Skin epidermis (tissue), 12 donors: ENCODE results near the gene COQ4.
A peak's percentile ranks its signal among the peaks of the same experiment; 100 is the strongest.

Experiments
- H3K27ac ChIP-seq, 21 experiments: fragments of 200-600 bp; sonication (generic) in 11 of 21; one replicate each; pipeline ENCODE4 v1.5.0; 2020; ENCODE audit warnings: mild to moderate bottlenecking in 3 of 21, inconsistent platforms in 2 of 21, moderate library complexity in 2 of 21
- H3K4me3 ChIP-seq, 7 experiments: fragments of 200-600 bp; sonication (generic) in 2 of 7; one replicate each; pipeline ENCODE4 v1.5.0; 2020; ENCODE audit warnings: inconsistent platforms in 2 of 7, mild to moderate bottlenecking in 2 of 7, moderate library complexity in 1 of 7

COQ4 gene

GRCh38 chr9:128297221-128297773 lies 25.3 kb upstream of the COQ4 start:
- H3K27ac ChIP-seq = peak overlapping the region in 10 of 21 experiments; percentile 5 to 77 (median 50)
- H3K4me3 ChIP-seq = no peak overlapping the region

GRCh38 chr9:128298535-128299482 lies 23.8 kb upstream of the COQ4 start:
- peak overlapping the region in 19 of 21 experiments; percentile 14 to 77 (median 56) for H3K27ac ChIP-seq
- H3K4me3 ChIP-seq = no peak overlapping the region

- Histone ChIP-seq H3K4me3 (no peak overlapping the region), H3K27ac (peak overlapping the region in 9 of 21 experiments; percentile 12 to 83 (median 39))
These were observed 18.3 kb upstream of the COQ4 start for GRCh38 chr9:128304136-128304970.

- Histone ChIP-seq H3K4me3 (no peak overlapping the region), H3K27ac (peak overlapping the region in 10 of 21 experiments; percentile 29 to 83 (median 38))
These were observed 17.7 kb upstream of the COQ4 start for GRCh38 chr9:128304971-128305288.

GRCh38 chr9:128309551-128309950 lies 13.1 kb upstream of the COQ4 start:
- H3K4me3 ChIP-seq = no peak overlapping the region
- no peak overlapping the region for H3K27ac ChIP-seq

GRCh38 chr9:128310461-128310860 lies 12.2 kb upstream of the COQ4 start:
- Histone ChIP-seq H3K27ac (no peak overlapping the region), H3K4me3 (no peak overlapping the region)

- H3K27ac ChIP-seq = no peak overlapping the region
These were observed 7.9 kb upstream of the COQ4 start for GRCh38 chr9:128314697-128315096.

GRCh38 chr9:128316421-128316820 lies 6.2 kb upstream of the COQ4 start:
- Histone ChIP-seq H3K4me3 (no peak overlapping the region), H3K27ac (peak overlapping the region in 1 of 21 experiments; percentile 50)

More at GRCh38 chr9:128314697-128315096, 7.9 kb upstream of the COQ4 start:
- no peak overlapping the region for H3K4me3 ChIP-seq

- Histone ChIP-seq H3K4me3 (no peak overlapping the region), H3K27ac (peak overlapping the region in 1 of 21 experiments; percentile 50)
These were observed 5.0 kb upstream of the COQ4 start for GRCh38 chr9:128317629-128318028.

GRCh38 chr9:128321343-128321742 lies 1.3 kb upstream of the COQ4 start:
- H3K27ac ChIP-seq = peak overlapping the region in 6 of 21 experiments; percentile 78 to 94 (median 90)
- peak overlapping the region in 6 of 7 experiments; percentile 77 to 98 (median 88) for H3K4me3 ChIP-seq

- H3K4me3 ChIP-seq = peak overlapping the region; percentile 72 to 98 (median 87)
- H3K27ac ChIP-seq = peak overlapping the region in 20 of 21 experiments; percentile 77 to 98 (median 91)
These were observed 698 bp upstream of the COQ4 start for GRCh38 chr9:128321879-128322403.

- Histone ChIP-seq H3K4me3 (peak overlapping the region; percentile 72 to 98 (median 87)), H3K27ac (peak overlapping the region in 20 of 21 experiments; percentile 77 to 98 (median 91))
These were observed 632 bp downstream of the COQ4 start for GRCh38 chr9:128323212-128323730.

- Histone ChIP-seq H3K27ac (peak overlapping the region in 16 of 21 experiments; percentile 5 to 98 (median 90)), H3K4me3 (peak overlapping the region; percentile 72 to 98 (median 87))
These were observed 1.2 kb downstream of the COQ4 start for GRCh38 chr9:128323791-128324190.

- peak overlapping the region in 5 of 21 experiments; percentile 3 to 90 (median 20) for H3K27ac ChIP-seq
- no peak overlapping the region for H3K4me3 ChIP-seq
These were observed 1.8 kb downstream of the COQ4 start for GRCh38 chr9:128324401-128324800.

GRCh38 chr9:128325629-128326028 lies 3.0 kb downstream of the COQ4 start:
- Histone ChIP-seq H3K27ac (peak overlapping the region in 14 of 21 experiments; percentile 3 to 90 (median 40)), H3K4me3 (no peak overlapping the region)

GRCh38 chr9:128333451-128333869 lies 10.8 kb downstream of the COQ4 start:
- Histone ChIP-seq H3K27ac (no peak overlapping the region), H3K4me3 (no peak overlapping the region)

GRCh38 chr9:128335161-128335560 lies 12.5 kb downstream of the COQ4 start:
- Histone ChIP-seq H3K27ac (no peak overlapping the region), H3K4me3 (no peak overlapping the region)

GRCh38 chr9:128335914-128336313 lies 13.3 kb downstream of the COQ4 start:
- no peak overlapping the region for H3K4me3 ChIP-seq
- no peak overlapping the region for H3K27ac ChIP-seq

- no peak overlapping the region for H3K27ac ChIP-seq
- no peak overlapping the region for H3K4me3 ChIP-seq
These were observed 15.3 kb downstream of the COQ4 start for GRCh38 chr9:128337936-128338335.
